T1000 (cell line): ENCODE measurements around the gene FGF11.

Source experiments
- DNase-seq: peaks from one replicate; lab custom pipeline; 2025; ENCODE audit warnings: mixed read lengths; lab: John Stamatoyannopoulos, UW

The FGF11 gene

DNA sequence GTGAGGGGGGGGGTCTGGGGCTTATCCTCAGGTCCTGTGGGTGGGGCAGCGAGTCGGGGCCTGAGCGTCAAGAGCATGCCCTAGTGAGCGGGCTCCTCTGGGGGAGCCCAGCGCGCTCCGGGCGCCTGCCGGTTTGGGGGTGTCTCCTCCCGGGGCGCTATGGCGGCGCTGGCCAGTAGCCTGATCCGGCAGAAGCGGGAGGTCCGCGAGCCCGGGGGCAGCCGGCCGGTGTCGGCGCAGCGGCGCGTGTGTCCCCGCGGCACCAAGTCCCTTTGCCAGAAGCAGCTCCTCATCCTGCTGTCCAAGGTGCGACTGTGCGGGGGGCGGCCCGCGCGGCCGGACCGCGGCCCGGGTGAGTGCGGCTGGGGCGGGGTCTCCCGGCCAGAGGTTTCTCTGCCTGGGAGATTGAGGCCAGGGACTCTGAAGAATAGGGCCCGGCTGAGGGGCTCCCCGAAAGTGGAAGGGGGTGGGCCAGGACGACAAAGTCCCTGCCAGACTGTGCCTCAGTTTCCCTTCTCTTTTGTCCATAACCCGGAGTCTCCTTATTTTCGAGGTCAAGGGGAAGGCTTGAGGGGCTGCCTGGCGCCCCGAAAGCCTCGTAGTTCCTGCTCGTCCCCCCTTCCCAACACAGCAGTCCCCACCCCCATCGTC lies at the start of gene FGF11:
FGF11 (plus strand) TSS at position 51 of the 651 bp plus-strand sequence; CDS start at position 160, 109 bp downstream.
- no peak for DNase-seq

DNA sequence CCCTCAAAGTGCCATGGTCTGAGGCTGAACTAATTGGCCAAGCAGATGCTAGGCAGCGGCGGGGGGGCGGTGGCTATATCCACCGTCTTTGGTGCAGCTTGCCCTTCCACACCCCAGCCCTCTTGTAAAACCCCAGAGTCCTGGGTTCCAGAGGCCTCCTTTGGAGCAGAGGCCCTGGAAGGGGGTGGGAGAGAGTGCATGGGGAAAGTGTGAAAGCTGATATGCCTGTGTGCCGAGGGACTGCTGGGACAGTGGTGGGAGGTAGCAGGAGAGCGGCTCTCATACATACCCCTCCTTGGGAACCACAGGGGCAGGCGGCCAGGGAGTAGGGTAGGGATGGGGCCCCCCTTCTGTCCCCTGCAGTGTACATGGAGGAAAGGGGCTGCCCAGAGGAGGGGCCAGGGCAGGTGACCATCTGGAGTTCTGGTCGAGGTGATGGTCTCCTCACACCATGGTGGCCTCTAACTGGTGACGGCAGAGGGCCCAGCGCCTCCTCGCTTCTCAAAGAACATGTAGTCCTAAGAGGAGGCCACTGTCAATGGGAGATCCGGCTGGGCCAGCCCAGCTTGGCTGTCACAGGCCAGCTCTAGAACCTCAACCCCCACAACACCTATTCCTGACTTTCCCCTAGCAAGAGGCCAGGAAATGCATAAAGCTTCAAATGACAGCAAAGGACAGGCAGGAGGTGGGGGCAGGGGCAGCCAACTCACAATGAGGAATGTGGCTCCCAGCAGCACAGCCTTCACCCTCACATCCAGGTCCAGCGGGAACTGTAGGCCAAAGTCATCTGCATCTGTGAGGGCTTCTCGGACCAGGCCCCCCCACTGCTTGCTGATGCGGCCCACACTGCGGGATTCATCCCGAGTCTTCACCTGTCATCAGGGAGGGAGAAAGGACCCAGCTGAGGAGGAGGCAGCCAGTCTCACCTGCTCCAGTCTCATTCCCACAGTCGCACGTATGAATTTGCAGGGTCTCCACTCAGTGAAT lies 49.1 kb upstream of the FGF11 start:
- DNase-seq: no peak

DNA sequence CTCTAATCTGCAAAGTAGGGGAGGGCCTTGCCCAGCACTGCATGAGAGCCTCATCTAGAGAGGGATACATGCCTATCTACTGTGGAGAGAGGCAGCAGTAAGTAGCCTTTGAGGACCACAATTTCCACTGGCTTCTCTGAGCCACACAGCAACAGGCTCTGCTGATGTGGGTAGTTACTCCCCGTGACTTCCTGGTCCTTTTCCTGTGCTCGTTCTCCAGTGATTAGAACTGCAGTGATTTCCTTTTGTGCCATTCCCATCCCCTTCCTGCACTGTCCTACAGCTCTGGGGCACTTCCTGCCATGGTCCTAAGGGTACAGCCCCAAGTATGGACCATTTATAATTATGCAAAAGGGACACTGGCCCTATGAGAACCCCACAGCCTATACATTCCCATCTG lies 48.0 kb upstream of the FGF11 start:
- no peak for DNase-seq

DNA sequence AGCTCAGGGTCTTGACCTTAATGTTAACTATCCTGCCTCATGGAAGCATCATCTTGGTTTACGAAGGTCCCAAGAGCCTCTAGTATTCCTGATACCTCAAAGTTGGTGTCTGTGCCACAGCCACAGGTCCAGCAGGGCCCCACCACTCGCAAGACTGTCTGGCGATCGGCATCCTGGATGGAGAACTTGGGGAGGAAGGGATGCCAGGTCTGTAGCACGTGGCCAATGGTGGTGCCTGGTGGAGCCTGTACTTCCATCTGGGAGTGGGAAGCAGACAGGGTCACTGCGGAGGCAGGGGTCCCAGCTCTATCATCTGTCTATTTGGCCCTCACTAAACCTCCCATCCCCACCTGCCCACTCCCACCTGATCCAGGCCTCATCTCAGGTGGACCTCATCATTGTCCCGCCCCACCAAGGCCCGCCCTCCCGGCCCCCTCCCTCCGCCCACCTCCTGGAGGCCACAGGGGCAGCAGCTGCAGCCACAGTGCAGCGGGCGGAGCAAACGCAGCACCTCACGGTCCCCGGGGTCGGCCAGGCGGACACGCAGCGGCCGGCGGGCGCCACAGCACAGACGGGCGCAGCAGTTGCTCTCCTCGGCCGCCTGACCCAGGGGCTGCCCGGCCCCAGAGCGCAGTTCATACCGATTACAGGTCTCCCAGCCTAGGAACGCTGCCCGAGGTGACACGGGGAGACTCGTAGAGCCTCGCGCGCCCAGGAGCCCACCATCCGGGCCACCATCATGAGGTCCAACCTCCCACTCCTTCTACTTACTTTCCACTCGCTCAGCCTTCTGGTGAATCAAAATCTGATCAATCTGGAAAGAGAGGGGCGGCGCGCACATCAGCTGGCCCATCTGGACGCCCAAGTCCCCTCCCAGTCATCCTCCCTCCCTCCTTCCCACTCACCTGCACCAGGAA lies 46.4 kb upstream of the FGF11 start:
- DNase-seq: no peak

DNA sequence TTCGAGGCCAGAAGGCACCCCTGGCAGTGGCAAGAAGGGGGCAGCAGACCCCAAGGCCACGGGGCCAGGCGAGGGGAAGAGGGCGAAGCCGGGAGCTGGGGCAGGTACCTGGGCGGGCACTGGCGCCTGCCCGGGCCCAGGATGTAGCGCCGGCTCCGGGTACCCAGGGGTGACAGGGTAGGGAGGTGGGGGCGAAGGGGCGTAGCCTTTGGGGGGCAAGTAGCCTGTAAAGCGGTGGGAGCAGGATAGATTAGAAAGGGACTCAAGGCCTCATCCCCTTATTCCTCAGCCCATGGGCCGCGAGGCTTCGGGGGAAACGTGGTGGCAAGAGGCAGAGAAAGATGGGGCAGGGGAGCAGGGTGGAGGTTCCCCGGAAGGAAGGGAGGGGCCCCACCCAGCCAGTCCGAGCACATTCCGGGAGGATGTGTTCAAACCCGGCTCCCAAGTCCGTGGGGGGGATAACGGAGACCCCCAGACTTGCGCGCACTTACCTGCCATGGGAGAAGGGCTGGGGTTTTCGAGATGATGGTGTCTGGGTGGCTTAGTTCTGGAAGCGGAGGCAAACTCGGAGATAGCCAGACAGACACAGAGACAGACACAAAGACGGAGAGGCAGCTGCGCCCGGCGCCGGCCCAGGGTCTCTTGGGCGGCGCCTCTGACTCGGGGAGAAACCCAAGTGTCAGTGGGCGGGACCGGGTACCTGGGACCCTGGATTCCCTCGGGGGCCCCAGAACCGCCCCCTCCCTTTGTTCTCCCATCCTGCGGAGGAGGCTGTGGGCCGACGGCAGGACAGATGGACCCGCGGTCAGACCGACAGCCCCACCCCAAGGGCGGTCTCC lies 45.5 kb upstream of the FGF11 start:
- DNase-seq: no peak

DNA sequence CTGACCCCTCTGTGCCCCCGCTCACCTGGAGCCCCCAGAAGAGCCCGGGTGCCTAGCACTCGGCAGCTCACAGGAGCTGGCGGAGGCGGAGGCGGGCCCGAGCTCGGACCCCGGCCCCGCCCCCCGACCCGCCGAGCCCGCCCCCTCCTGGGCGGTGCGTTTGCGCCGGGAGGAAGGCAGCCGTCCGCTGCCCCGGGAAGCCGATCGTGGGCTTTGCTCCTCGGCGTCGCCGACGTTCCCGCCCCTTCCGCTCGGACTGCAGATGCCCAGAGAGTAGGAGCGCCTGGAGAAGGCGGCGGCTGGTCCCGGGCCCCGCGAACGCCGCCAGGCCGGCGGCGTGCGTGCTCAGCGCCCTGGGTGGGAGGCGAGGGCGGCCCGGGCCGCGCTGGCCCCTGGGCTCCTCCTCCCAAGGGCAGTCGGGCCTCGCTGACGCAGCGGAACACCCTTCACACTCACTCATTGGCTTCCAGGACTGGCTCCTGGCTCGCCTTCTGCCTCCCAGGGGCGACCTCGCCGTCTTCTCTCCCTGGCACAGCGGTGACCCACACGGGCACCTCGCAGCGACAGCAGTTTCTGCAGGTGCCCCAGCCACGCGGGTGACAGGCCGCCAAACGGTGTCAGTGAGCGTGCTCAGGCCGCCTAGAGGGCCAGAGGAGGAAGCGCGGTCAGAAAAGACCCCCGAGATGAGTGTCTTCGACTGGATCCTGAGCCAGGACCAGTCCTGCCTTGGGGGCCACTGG lies 44.7 kb upstream of the FGF11 start, which contains the start of gene PLSCR3:
PLSCR3 (minus strand) TSS at position 74 of the 740 bp plus-strand sequence. CDS start 415 bp downstream, outside the sequence.
- DNase-seq: peak; percentile 86

DNA sequence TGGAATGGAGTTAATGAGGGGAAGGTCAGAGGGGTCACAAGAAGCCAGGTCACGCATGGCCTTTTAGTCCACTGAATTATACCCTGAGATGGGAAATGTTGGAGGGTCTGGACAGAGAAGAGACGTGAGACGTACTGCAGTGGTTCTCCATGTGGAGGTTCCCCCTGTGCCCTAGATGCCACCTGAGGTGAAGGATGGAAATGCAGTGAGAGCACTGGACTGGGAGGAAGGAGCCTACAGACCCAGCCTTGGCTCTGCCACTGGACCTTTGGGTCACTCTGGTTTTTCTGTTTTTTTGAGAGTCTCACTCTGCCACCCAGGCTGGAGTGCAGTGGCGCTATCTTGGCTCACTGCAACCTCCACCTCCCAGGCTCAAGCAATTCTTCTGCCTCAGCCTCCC lies 43.2 kb upstream of the FGF11 start:
- DNase-seq: no peak

DNA sequence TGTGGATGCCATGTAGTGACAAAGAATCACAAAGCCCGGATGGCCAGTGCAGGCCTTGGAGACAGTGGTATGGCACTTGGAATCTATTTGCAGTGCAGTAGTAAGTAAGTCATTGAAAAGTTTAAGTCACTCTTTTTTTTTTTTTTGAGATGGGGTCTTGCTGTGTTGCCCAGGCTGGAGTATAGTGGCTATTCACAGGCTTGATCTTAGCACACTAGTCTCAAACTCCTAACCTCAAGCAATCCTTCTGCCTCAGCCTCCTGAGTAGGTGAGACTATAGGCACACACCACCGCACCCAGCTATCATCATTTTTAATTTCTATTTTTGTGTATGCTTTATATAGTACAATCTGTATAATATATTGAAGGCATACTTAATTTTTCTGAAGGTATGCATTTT lies 40.7 kb upstream of the FGF11 start:
- no peak for DNase-seq

DNA sequence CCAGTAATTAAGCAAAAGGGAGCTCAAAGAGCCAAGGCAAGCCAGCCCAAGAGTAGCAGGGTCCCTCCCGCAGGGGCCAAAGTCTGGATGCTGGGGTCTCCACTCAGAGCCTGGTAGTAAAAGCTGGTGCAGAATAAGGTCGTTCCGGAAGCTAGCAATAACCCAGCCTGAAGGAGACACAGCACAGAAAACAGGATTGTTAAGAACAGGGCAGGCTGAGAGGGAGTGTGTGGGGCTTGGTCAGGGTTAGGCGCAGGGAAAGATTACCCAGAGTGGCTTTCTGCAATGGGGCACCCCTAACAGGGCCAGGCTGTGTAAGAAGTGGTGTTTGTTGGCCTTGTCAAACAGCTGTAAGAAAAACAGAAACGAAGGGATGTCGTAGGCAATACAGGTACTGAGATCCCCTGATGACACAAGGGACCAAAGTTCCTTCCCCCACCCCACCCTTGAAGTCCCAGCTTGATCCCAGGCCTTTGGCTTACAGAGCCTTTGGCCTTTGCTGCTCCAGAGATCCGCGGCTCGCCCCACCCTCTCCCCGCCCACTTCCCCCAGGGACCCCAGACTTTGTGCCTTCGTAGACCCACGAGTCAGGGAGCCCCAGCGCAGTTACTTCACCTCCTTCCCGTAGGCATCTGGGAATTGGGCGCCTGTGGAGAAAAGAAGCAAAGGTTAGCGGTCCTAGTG lies 36.1 kb upstream of the FGF11 start:
- no peak for DNase-seq

DNA sequence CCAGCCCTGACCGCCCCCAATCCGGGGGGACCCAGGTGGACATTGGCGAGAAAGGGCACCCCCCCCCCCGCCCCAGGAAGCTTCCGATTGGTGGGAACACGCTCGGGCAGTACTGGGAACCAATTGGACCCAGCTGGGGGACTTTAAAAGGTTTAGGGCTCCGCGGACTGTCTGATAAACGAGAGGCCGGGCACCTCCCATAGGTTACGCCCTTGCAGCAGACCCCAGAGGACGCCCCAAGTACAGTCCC lies 35.7 kb upstream of the FGF11 start:
- no peak for DNase-seq

DNA sequence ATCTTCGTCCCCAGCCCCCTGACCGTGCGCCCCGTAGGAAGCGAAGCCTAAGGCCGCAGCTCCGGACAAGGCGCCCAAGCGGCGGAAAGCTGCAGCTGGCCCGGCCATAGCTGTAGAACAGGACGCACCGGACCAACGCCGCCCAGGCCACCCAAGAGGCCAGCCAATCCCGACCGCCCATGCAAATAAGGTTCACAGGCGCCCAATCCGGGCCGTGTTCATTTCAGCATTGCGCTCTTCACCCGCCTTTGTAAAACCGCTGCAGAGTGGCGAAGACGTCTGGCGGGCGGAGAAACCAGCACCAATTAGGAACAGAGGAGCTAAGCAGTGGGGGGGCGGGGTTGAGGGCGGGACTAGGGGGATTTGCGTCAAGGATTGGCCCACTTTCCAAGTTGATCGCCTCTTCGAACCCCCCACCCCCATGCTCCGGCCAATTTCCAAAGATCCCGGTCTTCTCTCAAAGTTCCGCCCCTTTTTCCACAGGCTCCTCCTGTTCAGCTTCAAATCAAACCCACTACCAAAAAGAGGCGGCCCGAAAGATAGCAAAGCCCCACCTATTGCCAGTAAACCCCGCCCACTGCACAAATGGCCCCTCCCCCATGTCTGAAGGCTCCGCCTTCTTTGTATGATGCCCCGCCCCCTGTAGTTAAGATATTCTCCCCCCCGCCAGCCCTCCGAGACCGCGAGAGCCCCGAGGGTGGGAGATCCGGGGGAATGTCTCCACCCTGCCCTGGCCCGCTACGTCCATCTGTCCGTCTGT lies 35.2 kb upstream of the FGF11 start, which contains the start of gene TMEM256:
TMEM256 (minus strand) TSS at position 121 of the 760 bp plus-strand sequence; CDS start at position 108, 13 bp downstream.
- peak; percentile 98 for DNase-seq

DNA sequence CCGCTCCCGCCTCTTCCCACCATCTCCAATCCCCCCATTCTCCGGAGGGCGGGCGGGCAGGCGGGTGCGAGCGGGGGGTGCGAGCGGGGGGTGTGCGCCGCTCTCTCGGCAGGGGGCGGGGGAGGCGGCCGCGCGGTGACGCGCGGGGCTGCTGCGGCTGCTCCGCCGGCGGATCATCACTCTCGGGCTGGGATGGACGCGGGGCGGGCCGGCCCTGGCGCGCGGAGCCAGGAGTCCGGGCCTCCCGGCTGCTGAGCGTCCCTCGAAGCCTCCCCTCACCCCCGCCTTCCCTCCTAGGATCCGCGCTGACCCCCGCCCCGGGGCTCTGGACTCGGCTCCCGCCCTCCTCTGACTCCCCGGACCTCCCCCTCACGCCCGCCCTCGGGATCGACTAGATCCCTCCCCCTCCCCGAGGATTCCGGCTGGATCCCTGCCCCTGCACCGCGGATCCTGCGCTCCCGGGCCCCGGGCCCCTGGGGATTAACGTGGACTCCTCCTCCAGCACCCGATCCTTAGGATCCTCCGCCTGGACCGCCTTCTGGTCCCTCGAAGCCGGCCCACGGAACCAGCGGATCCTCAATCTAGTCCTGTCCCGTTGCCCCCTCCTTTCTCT lies 34.5 kb upstream of the FGF11 start:
- DNase-seq: peak; percentile 51

DNA sequence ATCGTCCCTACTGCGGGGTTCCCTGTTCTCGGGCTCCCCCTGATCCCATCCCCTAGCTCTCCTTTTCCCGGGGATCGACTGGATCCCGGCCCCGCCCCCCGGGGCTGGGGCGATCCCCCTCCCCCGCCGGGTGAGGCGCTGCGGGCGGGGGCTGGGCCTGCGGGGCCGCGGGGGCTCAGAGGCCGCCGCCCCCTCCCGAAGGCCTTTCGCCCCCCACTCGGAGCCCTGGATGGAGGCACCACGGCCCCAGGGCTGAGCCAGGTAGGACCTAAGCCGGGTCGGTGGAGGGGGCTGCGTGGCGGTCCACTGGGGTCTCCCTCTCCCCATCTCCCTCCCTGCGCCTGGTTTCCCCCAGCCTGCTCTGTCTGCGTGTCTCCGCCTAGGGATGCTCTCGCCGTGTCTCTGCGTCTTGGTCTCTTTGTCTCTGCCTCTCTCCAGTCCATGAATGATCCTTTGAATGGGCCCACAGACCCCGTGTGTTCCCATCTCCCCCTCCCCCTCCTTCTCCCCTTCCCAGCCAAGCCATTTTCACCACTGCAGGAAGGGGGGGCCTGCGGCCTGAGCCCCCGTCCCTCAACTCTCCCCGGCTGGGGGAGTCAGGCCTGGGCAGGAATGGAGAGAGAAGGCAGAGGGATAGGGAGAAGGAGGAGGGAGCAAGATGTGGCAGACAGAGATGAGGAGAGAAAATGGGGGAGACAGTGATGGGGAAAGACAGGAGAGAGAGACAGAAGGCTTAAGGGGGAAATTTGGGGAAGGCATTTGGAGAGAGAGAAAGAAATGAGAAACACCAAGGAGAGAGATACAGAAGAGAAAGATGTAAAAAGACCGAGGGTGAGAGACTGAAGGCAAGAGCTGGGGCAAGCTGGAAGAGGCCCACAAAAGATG lies 33.7 kb upstream of the FGF11 start:
- no peak for DNase-seq

DNA sequence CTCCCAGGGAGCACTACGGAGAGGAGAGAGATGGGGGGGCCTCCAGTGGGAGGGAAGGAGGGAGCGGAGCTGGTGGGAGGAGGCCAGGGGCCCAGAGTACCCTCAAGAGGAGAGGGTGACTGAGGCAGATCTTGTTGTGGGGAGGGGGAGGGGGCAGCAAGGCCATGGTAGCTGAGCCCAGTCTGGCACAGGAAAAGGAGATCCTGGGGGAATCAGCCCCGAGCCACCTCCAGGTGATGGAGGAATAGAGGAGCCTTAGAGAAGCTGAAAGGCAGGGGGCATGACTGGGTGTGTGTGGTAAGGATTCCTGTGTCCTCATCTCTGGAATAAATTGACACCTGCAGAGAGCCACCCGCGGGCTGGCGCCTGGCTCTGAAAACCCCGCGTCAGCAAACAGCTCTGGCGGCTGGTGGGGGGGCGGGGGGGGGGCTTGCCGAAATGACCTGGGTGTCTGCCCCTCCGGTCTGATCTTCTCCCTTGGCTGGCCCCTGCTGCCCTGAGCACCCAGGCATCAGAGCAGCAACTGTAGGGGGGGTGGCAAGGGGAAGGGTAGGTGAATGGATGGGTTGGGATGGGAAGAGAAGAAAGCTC lies 33.0 kb upstream of the FGF11 start:
- no peak for DNase-seq

DNA sequence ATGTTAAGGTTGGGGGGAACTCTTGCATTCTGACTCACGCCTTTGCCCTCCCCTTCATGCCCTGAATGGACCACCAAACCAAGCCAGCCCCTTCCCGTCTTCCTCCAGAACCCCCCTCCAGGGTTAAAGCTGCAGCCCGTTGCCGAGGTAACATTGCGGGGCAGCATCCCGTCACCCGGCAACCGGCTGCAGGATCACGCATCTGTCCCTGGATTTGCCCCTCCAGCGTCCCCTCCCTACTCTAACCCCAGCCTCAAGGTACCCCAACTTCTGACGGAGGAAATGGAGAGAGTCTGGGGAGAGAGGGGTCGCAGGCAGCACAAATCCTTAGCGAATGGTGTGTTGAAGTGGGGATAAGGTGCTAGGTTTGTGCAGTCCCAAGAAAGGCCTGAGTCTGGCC lies 32.2 kb upstream of the FGF11 start:
- DNase-seq: no peak

DNA sequence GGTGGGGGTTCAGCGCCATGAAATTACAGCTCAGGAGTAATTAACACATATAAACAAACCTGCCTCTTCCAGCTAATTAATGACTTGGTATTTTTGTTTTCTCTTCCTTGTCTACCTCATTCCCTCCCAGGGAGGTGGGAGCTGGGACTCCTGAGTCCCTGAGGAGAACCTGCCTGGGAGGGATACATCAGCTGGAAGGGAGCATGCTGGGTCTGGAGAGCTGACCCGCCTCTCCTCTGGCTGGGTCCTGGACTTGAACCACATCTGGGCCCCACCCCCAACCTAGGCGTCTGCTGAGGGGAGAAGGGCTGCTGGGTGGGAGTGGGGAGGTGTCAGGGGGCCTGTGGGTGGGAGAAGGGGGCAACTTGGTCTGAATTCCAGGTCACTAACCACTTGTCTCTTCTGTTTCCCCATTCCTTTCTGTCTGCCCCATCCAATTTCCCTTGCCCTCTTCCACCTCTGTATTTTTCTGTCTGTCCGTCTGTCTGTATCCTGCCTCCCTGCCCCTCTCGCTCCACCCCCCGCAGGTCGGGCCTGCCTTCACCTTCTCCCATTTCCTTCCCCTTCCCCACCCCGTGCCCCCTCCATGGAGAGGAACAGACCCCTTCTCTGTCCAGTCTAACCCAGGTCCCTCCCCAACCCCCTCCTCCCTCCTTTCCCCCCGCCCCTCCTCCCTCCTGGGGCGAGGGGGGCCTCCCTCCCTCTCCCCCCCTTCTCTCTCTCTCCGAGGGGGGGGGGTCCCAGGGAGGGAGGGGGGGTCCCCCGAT lies 31.6 kb upstream of the FGF11 start, which contains the start of gene NLGN2:
NLGN2 (plus strand) TSS at position 361 of the 767 bp plus-strand sequence. CDS start 411 bp downstream, outside the sequence.
- DNase-seq: no peak
